OCI-LY7 (cell line): Measurements from ENCODE around the gene LILRA2.

ENCODE experiments used
- CTCF ChIP-seq: fragments of 200-600 bp; sonication (generic); conservative IDR thresholded peaks from 2 replicates; pipeline ENCODE4 v1.5.1; 2014; ENCODE audit warnings: mild to moderate bottlenecking, antibody characterized with exemption, low read length, moderate library complexity, mixed read lengths
- EZH2phosphoT487 ChIP-seq: fragments of 200-600 bp; sonication (generic); IDR thresholded peaks from 2 replicates; pipeline ENCODE4 v1.6.1; 2018; ENCODE audit warnings: low read depth, borderline replicate concordance, mild to moderate bottlenecking, mixed run types, antibody characterized with exemption, low read length, moderate library complexity, mixed read lengths

- TF ChIP-seq CTCF (no peak), EZH2phosphoT487 (no peak)
Measured at GRCh38 chr19:54556194-54556593, 17.4 kb upstream of the LILRA2 start.
